CD4-positive, alpha-beta T cell treated with Interleukin-6 at 100 ng/mL for 8 hours (primary cell): Measurements from ENCODE around the gene STARD10.

Experiments used
- DNase-seq: peaks from one replicate; pipeline ENCODE4 v3.0.0-alpha.2; 2020; ENCODE audit warnings: mixed read lengths, low spot score

The STARD10 gene

GRCh38 chr11:72744474-72744873 lies 49.4 kb downstream of the STARD10 start:
- no peak for DNase-seq

GRCh38 chr11:72743321-72744221 lies 50.3 kb downstream of the STARD10 start:
- no peak for DNase-seq

- no peak for DNase-seq
These were observed 51.1 kb downstream of the STARD10 start for GRCh38 chr11:72742513-72743320.

- no peak for DNase-seq
These were observed 51.9 kb downstream of the STARD10 start for GRCh38 chr11:72741849-72742512.

- no peak for DNase-seq
These were observed 52.4 kb downstream of the STARD10 start for GRCh38 chr11:72741429-72741833.

GRCh38 chr11:72740562-72741428 lies 53.1 kb downstream of the STARD10 start:
- no peak for DNase-seq

- DNase-seq, result no peak
These were observed 53.8 kb downstream of the STARD10 start for GRCh38 chr11:72740060-72740424.

GRCh38 chr11:72739240-72740059 lies 54.4 kb downstream of the STARD10 start:
- DNase-seq, result no peak

- DNase-seq, result no peak
These were observed 55.4 kb downstream of the STARD10 start for GRCh38 chr11:72738199-72739141.

GRCh38 chr11:72737336-72737735 lies 56.5 kb downstream of the STARD10 start:
- DNase-seq, result no peak

GRCh38 chr11:72736452-72737069 lies 57.3 kb downstream of the STARD10 start:
- peak; percentile 68 for DNase-seq

GRCh38 chr11:72735495-72736027 lies 58.3 kb downstream of the STARD10 start:
- DNase-seq, result no peak

- DNase-seq, result no peak
These were observed 61.5 kb downstream of the STARD10 start for GRCh38 chr11:72732329-72732728.

- no peak for DNase-seq
These were observed 63.1 kb downstream of the STARD10 start for GRCh38 chr11:72730737-72731136.

GRCh38 chr11:72730243-72730642 lies 63.6 kb downstream of the STARD10 start:
- DNase-seq, result no peak

- DNase-seq, result no peak
These were observed 66.3 kb downstream of the STARD10 start for GRCh38 chr11:72727521-72727920.

- no peak for DNase-seq
These were observed 67.3 kb downstream of the STARD10 start for GRCh38 chr11:72726266-72727220.

- DNase-seq, result no peak
These were observed 68.2 kb downstream of the STARD10 start for GRCh38 chr11:72725724-72726028.
